HEK293 (cell line): ENCODE measurements around the gene NBPF3.

Source experiments
- ATF2 ChIP-seq: fragments of 450-650 bp; formaldehyde crosslinking; IDR thresholded peaks from 2 replicates; pipeline ENCODE4 v1.5.1; 2016; ENCODE audit warnings: missing biosample characterization, missing genetic modification characterization, low read depth
- BCL11A ChIP-seq: fragments of 450-650 bp; formaldehyde crosslinking; IDR thresholded peaks from 2 replicates; pipeline ENCODE4 v1.5.1; 2016; ENCODE audit warnings: low read depth, missing biosample characterization, missing genetic modification characterization
- CTCF ChIP-seq: fragments of 450-650 bp; formaldehyde crosslinking; IDR thresholded peaks from 2 replicates; pipeline ENCODE4 v1.5.1; 2016; ENCODE audit warnings: missing biosample characterization, missing genetic modification characterization
- GFI1B ChIP-seq: fragments of 450-650 bp; formaldehyde crosslinking; IDR thresholded peaks from 2 replicates; pipeline ENCODE4 v1.5.1; 2016; ENCODE audit warnings: missing biosample characterization, missing genetic modification characterization
- HIC1 ChIP-seq: fragments of 450-650 bp; formaldehyde crosslinking; IDR thresholded peaks from 2 replicates; pipeline ENCODE4 v1.5.1; 2016; ENCODE audit warnings: missing biosample characterization, missing genetic modification characterization
- MEIS1 ChIP-seq: sonication (generic); formaldehyde crosslinking; IDR thresholded peaks from 2 replicates; pipeline ENCODE4 v1.8.1; 2022; ENCODE audit warnings: missing genetic modification reagents, mild to moderate bottlenecking, borderline replicate concordance
- PBX3 ChIP-seq: sonication (generic); formaldehyde crosslinking; IDR thresholded peaks from 2 replicates; pipeline ENCODE4 v1.8.1; 2022; ENCODE audit warnings: mild to moderate bottlenecking, moderate library complexity, missing genetic modification reagents
- REST ChIP-seq: fragments of 450-650 bp; formaldehyde crosslinking; IDR thresholded peaks from 2 replicates; pipeline ENCODE4 v1.5.1; 2016; ENCODE audit warnings: missing biosample characterization, missing genetic modification characterization
- ZBTB1 ChIP-seq: fragments of 450-650 bp; formaldehyde crosslinking; IDR thresholded peaks from 2 replicates; pipeline ENCODE4 v1.5.1; 2016; ENCODE audit warnings: missing biosample characterization, missing genetic modification characterization
- ZBTB44 ChIP-seq: fragments of 450-650 bp; IDR thresholded peaks from 2 replicates; pipeline ENCODE4 v1.5.1; 2018; ENCODE audit warnings: missing biosample characterization, mild to moderate bottlenecking, missing genetic modification characterization
- ZNF777 ChIP-seq: fragments of 450-650 bp; formaldehyde crosslinking; IDR thresholded peaks from 2 replicates; pipeline ENCODE4 v1.5.1; 2017; ENCODE audit warnings: missing biosample characterization, missing genetic modification characterization, borderline replicate concordance

- TF ChIP-seq REST (tag by site-specific recombination) = no peak
- TF ChIP-seq PBX3 (CRISPR knock-in tag) = no peak
- no peak for TF ChIP-seq CTCF
- no peak for TF ChIP-seq ZBTB44 (tag by site-specific recombination)
- no peak for TF ChIP-seq ZNF777 (tag by site-specific recombination)
- no peak for TF ChIP-seq ZBTB1 (tag by site-specific recombination)
- no peak for TF ChIP-seq GFI1B
- no peak for TF ChIP-seq ATF2 (tag by site-specific recombination)
- no peak for TF ChIP-seq BCL11A (tag by site-specific recombination)
- no peak for TF ChIP-seq HIC1 (tag by site-specific recombination)
- TF ChIP-seq MEIS1 (CRISPR knock-in tag) = no peak
These were observed 33.3 kb upstream of the NBPF3 start for GRCh38 chr1:21406659-21407058.
